ENCODE results near the gene INO80. TPM values are rescaled to one million over a fixed set of nuclear protein-coding genes. Genes with fewer than 3 reads are reported as not detected.
A peak's percentile ranks its signal among the peaks of the same experiment; 100 is the strongest.

Gene INO80
- polyA plus RNA-seq, 12 donors, result 14.1 to 33.2 (median 17.0) TPM; not detected in 1

DNA sequence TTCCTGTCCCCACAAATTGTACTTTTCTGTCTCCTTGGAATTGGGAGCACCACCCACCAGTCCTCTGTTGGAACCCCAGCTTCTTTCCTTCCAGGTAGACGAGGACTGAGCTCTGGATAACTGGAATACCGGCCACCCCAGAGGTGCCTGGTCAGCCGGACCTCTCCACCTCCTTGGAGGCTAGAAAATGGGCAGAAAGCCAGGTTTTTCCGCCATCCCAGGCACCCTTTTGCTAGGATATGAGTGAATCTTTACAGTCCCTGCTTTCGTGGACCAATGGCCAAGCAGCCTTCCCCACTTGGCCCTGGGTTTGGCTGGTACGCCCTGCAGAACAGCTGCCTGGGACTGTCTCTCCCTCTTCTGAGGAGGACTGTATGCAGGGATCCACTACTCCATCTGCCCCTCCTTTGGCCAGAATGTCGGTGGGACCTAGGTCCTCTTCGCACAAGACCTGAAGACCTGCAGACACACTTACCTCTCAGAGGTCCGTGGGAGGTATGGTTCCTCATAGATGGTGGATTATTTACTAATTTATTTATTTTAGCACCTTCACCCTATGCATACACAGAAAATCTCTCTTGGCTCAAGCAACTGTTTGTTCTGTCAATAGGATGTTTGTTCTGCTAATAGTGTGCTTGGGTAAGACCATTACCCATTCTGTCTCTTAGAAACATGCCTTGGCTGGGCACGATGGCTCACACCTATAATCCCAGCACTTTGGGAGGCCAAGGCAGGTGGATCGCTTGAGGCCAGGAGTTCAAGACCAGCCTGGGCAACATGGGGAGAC is 171.4 kb downstream of the INO80 start:
- no peak for DNase-seq

DNA sequence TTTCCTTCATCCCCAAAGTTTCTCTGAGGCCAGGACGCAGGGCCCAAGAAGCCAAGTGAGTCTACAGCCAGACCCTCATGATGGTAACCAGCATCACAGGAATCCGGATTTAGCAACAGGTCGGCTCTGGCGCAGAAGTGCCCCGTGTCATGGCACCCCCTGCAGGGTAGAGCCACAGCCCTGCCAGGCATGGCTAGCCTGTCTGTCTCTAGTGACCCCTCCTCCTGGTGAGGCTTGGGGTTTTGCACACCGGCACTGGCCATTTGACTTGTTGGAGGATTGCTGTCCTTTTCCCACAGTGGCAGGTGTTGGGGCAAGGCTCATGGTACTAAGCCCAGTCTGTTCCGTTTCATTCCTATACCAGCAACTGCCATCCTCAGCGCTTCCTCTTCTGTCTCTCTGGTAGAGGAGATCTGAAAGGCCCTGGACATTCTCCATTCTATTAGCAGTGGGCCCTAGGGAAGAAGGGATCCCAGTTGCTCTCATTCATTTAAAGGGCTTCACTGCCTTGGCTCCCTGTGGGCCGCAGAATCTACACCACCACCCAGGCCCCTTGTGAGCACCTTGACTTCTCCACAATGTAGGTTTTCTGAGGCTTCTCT is 172.2 kb downstream of the INO80 start:
- DNase-seq, result no peak

DNA sequence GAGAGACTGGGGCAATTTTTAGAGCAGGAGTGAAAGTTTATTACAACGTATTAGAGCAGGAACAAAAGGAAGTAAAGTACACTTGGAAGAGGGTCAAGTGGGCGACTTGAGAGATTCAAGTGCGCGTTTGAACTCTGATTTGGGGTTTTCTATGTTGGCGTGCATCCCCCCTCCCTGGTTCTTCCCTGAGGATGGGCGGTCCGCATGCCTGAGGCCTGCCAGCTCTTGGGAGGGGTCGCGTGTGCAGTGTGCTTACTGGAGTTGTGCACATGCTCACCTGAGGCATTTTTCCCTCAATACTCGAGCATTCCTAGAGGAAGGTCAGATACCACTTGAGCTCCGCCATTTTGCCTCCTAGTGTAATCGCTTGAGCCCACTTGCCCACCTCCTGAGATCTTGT is 173.2 kb downstream of the INO80 start:
- no peak for DNase-seq

DNA sequence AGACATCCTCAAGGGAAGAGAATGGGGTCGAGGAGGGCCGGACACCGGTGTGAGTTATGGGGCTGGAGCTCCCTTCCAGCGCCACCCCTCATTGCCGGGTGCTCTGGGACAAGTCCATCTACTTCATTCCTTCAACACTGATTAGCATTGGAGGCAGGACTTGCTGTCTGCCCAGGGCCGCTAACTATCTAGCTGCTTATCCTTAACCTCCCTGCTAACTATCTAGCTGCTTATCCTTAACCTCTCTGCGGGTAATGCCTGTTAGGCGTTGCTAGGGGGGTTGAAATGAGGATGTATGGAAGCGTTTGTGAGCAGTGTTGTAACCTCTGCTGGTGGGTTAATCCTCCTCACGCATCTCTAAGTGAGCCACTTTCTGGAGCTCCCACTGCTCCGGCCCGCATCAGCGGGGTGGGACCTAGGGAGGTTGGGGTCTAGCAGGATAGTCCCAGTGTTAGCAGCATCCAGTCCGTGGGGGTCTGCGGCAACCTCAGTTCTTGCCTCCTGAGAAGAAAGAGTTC is 173.7 kb downstream of the INO80 start:
- DNase-seq, result no peak

DNA sequence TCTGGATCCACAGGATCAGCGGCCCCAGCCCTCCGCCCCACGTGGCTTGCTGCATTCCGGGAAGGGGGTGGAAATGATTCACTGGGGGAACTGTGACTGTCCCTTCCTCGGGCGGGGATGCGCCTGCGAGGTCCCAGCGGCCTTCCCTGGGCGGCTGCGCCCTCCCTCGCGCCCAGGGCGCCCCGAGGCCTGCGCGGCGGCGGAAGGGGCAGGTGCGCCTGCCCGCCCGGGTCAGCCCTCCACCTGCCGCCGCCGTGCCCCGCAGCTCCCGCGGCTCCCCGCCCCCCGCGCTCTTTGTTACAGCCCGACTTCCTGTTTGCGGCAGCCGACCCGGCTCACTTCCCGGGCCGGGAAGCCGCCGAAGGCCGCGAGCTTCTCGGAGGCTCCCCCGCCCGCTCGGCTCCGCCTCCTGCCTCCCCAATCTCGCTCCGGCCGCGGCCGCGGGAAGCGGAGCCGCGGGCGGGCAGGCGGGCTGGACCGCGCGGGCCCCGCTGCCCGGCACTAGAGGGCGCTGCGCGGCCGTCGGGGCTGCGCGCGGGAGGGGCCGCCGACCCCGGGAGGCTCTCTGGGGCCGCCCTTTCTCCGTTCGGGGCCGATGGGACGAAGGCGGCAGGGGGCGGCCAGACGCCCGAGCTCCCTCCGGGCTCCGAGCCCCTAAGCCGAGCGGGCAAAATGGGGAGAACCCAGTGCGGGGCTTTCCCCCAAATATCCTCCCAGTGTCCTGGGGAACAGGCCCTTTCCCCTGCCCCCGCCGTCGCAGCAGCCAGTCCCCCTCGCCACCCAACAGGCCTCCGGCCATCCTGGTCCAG is 174.3 kb downstream of the INO80 start:
- peak; percentile 61 for DNase-seq

DNA sequence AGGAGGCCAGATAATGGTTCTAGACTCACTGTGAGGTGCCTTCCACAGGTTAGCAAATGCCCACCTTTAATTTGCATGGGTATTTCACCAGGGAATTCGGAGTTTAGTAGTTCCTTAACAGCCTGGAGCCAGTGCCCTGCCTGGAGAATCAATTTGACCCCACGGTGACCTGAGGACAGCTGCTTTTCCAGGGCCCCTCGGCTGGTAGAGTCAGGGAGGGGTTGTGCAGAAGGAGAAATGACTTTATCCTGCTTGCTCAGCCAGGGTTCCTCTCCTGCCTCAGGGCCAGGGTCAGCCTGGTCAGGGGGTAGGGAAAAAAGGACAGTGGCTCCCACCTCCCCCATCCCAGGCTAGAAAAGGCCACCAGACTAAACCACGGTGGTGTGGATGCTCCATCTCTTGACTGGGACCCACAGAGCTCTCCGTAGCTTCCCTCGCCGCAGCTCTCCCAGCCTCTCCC is 175.0 kb downstream of the INO80 start:
- DNase-seq, result no peak

DNA sequence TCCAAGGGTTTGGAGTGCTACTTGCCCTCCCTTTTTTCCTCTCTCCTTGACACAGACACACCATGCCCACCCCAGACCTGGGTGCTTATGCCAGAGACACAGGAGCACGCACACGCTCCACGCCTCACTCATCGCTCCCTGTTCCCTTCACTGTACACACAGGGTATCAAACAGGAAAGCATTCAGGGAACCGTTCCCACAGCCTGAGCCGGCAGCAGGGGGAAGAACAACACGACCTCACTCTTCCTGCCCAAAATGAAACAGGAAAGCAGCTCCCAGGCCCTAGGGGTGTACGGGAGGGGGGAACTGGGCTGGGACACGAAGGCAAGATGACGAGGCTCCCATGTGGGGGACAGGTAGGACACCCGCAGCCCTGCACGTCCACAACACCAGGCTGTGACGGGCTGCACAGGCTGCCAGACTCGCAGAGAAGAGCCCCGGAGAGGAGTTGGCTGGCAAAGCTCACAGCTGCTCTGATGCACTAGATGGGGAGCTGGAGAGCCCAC is 175.7 kb downstream of the INO80 start:
- no peak for DNase-seq

DNA sequence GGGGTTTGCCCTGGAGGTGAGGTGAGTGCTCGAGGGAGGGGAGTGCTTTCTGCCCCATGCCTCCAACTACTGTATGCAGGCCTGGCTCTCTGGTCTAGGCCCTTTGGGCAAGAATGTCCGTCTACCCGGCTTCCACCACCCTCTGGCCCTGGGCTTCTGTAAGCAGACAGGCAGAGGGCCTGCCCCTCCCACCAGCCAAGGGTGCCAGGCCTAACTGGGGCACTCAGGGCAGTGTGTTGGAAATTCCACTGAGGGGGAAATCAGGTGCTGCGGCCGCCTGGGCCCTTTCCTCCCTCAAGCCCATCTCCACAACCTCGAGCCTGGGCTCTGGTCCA is 177.6 kb downstream of the INO80 start:
- no peak for DNase-seq

DNA sequence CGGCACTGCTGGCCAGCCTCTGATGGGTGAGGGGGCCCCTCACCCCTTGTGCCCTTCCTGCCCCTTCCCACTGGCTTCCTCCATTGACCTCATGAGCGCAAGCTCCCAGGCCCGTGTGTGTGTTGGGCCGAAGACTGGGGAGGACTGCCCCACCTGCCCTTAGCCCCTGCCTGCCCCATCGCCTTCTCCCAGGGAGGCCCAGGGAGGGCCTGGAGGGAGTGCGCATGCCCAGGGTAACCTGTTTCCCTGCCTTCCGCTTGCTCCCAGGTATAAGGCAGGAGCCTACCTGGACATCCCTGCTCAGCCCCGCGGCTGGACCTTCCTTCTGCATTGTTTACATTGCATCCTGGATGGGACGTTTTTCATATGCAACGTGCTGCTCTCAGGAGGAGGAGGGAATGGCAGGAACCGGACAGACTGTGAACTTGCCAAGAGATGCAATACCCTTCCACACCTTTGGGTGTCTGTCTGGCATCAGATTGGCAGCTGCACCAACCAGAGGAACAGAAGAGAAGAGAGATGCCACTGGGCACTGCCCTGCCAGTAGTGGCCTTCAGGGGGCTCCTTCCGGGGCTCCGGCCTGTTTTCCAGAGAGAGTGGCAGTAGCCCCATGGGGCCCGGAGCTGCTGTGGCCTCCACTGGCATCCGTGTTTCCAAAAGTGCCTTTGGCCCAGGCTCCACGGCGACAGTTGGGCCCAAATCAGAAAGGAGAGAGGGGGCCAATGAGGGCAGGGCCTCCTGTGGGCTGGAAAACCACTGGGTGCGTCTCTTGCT is 178.1 kb downstream of the INO80 start:
- no peak for DNase-seq

DNA sequence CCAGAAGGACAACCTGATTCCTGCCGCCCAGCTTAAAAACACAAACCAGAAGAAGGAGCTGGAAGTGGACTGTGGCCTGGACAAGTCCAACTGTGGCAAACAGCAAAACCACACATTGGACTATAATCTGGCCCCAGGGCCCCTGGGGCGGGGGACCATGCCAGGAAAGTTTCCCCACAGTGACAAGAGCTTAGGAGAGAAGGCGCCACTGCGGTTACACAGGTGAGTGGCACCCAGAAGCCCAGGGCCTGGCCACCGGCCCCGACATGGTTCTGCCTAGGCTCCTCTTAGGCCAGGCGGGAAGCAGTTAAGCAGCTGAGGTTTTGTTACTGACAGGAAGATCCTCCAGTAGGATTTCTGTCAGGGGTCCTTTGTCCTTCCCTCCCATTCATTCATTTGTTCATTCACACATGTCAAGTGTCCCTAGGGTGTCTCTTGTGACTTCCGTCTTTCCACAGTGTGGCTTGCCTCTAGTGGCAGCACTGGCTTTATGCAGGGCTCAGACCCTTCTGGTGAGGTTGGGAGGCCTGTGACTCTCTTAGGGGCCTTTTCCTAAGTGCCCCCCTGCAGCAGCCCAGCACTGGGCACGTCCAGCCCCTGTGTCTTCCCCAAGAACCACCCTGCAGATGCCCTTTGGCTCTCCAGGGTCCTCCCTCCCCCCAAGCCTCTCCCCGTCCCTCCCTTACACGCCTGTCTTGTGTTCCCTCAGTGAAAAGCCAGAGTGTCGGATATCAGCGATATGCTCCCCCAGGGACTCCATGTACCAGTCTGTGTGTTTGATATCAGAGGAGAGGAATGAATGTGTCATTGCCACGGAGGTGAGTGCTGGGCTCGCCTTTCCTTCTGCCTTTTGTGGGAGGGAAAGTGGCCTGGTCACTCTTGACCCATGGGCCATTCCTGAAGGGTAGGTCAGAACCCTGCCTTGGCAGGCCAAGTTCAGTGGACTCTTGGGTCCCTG is 179.1 kb downstream of the INO80 start:
- DNase-seq, result no peak

DNA sequence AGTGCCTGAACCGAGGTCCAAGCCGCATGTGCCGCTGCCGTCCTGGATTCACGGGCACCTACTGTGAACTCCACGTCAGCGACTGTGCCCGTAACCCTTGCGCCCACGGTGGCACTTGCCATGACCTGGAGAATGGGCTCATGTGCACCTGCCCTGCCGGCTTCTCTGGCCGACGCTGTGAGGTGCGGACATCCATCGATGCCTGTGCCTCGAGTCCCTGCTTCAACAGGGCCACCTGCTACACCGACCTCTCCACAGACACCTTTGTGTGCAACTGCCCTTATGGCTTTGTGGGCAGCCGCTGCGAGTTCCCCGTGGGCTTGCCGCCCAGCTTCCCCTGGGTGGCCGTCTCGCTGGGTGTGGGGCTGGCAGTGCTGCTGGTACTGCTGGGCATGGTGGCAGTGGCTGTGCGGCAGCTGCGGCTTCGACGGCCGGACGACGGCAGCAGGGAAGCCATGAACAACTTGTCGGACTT is 179.8 kb downstream of the INO80 start:
- no peak for DNase-seq

DNA sequence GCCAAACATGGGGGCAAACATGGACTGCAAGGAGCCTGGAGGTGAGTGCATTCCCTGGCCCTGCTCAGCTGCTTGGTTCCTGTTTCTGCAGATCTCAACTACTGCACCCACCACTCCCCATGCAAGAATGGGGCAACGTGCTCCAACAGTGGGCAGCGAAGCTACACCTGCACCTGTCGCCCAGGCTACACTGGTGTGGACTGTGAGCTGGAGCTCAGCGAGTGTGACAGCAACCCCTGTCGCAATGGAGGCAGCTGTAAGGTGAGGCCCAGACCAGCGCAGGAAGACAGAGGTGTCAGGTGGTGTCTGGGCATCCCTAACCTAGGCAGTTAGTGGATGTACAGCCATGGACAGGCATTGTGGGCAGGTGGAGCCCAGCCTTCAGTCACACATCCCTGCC is 181.6 kb downstream of the INO80 start:
- DNase-seq, result no peak

DNA sequence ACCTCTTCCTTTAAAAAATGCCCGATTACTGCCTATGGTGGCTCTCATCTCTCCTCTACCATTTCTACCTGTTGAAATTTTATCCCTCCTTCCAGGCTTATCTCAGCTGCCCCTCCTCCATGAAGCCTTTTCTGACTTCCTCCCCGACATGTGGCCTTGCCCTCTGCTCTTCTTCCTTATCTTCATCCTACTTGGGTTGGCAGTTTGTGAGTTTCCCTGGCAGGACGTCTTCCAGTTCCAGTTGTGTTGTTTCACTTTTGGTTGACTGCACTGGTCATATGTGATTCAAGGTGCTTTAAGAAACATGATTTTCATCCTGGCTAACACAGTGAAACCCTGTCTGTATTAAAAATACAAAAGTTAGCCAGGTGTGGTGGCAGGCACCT is 182.6 kb downstream of the INO80 start:
- DNase-seq, result no peak

DNA sequence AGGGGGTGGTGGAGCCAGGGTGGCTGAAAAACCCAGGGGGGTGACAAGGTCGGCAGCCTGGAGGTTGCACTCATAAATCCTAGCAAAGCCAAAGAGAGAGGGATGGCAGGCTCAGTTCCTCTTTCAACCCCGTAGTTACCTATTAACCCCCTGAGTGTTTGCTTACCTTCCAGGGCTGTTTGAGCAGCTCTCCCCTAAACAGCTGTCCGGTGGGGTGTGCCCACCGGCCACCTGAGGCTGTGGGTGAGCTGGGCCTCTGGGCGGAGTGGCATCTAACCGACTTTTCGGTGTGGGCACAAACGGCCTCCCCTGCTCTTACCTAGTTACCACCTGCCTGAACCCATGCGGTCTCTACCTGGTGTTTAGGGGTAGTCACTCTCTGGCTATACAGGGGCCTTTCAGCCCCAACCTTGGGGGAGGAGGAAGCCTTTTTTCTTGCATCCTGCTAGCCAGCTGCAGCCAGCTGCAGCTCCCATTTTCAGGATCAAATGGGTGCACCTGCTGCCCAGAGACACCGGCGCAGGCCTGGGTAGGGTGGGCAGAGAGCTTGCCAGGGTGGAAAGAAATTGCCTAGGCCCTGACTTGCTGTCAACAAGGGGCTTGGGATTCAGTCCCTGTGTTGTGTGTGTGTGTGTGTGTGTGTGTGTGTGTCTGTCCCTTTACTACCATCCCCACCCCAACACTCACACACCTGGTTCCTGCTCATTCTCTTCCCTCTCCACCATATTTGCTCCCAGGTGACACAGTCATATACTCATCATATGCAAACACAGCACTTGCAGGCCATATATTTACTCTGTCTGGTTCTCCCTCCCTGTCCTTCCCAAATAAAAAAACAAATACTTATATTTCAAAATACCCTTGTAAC is 183.2 kb downstream of the INO80 start:
- no peak for DNase-seq

DNA sequence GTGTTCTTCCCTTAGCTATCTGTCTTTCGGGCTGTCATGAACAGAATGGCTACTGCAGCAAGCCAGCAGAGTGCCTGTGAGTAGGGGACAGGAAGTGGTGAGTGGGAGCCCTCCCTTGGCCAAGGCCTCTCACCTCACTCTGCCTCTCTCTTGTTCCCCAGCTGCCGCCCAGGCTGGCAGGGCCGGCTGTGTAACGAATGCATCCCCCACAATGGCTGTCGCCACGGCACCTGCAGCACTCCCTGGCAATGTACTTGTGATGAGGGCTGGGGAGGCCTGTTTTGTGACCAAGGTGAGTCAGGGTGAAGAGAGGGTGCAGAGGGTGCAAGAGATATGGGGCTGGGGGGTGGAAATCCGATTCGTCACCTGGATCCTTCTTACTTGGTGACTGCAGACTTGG is 183.9 kb downstream of the INO80 start:
- DNase-seq, result no peak

DNA sequence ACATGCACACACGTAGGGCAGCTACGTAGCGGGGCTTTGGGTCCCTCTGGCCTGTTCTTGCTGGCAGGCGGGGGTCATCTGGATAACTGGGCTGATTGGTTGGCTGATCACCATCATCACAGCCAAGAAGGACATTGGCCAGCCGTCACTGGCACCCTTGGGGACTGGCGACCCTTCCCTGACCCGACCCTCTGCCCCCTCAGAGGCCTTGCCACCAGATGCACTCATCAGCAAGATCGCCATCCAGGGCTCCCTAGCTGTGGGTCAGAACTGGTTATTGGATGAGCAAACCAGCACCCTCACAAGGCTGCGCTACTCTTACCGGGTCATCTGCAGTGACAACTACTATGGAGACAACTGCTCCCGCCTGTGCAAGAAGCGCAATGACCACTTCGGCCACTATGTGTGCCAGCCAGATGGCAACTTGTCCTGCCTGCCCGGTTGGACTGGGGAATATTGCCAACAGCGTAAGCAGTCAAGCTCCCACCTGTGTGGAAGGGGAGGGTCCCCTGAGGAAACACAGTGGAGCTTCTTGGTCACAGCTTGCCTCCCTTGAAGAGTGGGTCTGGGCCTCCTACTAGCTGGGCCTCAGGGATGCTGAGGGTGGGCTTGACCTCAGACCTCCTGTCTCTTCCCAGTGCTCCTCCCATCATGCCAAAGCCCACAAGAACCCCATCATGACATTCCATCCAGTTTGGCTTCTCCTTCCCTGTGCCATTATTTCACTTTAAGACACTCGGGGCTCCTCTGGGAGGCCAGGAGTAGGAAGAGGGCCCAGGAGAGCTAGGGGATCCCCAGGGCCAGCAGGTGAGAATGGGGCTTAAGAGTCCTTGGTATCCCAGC is 184.6 kb downstream of the INO80 start:
- no peak for DNase-seq

DNA sequence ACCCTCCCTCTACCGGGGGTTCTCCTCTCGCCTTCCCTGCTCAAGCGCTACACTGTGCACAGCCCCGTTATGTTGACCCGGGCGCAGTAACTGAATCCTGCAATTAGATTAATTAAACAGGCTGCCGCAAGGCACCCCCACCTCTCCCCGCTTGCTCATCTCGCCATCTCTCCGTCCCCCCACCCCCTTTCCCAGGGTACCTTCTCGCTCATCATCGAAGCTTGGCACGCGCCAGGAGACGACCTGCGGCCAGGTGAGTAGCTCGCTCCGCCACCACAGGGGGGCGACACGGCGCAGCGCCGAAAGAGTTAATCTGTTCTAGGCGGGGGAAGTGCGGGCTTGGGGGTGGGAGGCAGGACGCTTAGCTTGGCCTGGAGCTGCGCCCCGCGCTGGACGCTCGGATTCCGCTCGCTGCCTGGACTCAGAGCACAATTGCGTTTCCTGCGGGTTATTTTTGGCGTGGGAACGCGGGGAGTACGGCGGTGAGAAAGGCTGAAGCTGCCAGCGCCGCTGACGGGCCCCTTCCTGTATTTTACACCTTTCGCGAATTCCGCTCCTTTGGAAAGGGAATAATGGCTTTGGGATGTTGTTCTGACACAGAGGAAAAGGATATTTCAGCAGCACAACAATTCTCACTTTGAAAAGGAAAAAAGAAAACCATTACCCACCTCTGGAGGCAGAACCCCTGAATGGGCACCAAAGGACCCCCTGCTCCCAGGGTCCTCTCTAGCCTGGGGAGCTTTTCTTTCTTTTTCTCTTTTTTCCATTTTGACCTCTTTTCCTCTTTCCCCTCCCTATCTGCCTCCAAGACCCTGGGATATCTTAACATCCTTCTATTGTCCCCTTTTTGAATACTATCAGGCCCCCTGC is 185.4 kb downstream of the INO80 start:
- peak; percentile 56 for DNase-seq

Measured in muscle of arm (tissue), 12 donors.